Transverse colon (tissue), 4 donors: ENCODE results near the gene ADAM10.

Experiments used
- CTCF ChIP-seq, 5 experiments: fragments of 200-600 bp in 3 of 5; fragments of 450-650 bp in 2 of 5; sonication (generic) in 3 of 5; IDR thresholded peaks; 1 replicate in 2 of 5; 2 replicates in 3 of 5; pipeline ENCODE4 v1.5.1; 2016 to 2017; ENCODE audit warnings: antibody characterized with exemption in 5 of 5, inconsistent platforms in 3 of 5, mild to moderate bottlenecking in 2 of 5, moderate library complexity in 1 of 5
- POLR2A ChIP-seq: fragments of 450-650 bp; IDR thresholded peaks from one replicate; pipeline ENCODE4 v1.6.1; 2016; ENCODE audit warnings: antibody characterized with exemption, mild to moderate bottlenecking, moderate library complexity
- POLR2AphosphoS5 ChIP-seq, 3 donors: sonication (generic); formaldehyde crosslinking; IDR thresholded peaks; one replicate each; pipeline ENCODE4 v1.6.1; 2016; ENCODE audit warnings: antibody characterized with exemption in 3 of 3

GRCh38 chr15:58764468-58764867 lies 15.0 kb upstream of the ADAM10 start:
- TF ChIP-seq CTCF (IDR thresholded peaks at IDR 0.05) = no peak
- TF ChIP-seq POLR2A = no peak
- no peak for TF ChIP-seq POLR2AphosphoS5 (IDR thresholded peaks at IDR 0.05)
